Keratinocyte (primary cell): Measurements from ENCODE around the gene GREB1. TPM values are rescaled to one million over a fixed set of nuclear protein-coding genes. Genes with fewer than 3 reads are reported as not detected.

Source experiments
- DNase-seq: peaks from one replicate; pipeline ENCODE4 v3.0.0-alpha.2; 2011; ENCODE audit warnings: low read depth, missing footprints, low spot score
- FAIRE-seq: peaks from 2 replicates; lab custom pipeline; 2011; peaks lifted over from hg19 to GRCh38; lab: Jason Lieb, UNC
- H2AFZ ChIP-seq: 2 replicates; pipeline ENCODE4 v1.6.0; 2012; ENCODE audit warnings: low read length, control low read depth, inconsistent platforms; ENCODE audit not compliant: control insufficient read depth
- H3K27ac ChIP-seq: 2 replicates; pipeline ENCODE4 v1.5.1; 2011; ENCODE audit warnings: low read length; ENCODE audit not compliant: control insufficient read depth, insufficient read depth
- H3K27me3 ChIP-seq: 3 replicates; pipeline ENCODE4 v1.6.0; 2011; ENCODE audit warnings: low read length; ENCODE audit not compliant: control insufficient read depth, insufficient read depth; ENCODE audit errors: extremely low read depth
- H3K36me3 ChIP-seq, 2 experiments: 2 replicates in 1 of 2; 3 replicates in 1 of 2; pipeline ENCODE4 v1.5.1; 2011; ENCODE audit warnings: low read length in 2 of 2, mild to moderate bottlenecking in 1 of 2; ENCODE audit not compliant: control insufficient read depth in 2 of 2, insufficient read depth in 2 of 2; ENCODE audit errors: extremely low read depth in 1 of 2
- H3K4me1 ChIP-seq: 3 replicates; pipeline ENCODE4 v1.5.1; 2011; ENCODE audit warnings: low read length; ENCODE audit not compliant: control insufficient read depth, insufficient read depth; ENCODE audit errors: extremely low read depth
- H3K4me2 ChIP-seq: 3 replicates; pipeline ENCODE4 v1.6.0; 2011; ENCODE audit warnings: low read depth, low read length; ENCODE audit not compliant: control insufficient read depth, insufficient read depth; ENCODE audit errors: extremely low read depth
- H3K4me3 ChIP-seq, 3 experiments: fragments of 200-600 bp in 1 of 3; sonication (generic) in 1 of 3; 2 replicates in 2 of 3; 3 replicates in 1 of 3; pipeline ENCODE4 v1.5.1; 2011 to 2016; ENCODE audit warnings: low read length in 3 of 3, mild to moderate bottlenecking in 3 of 3, control low read depth in 2 of 3, inconsistent platforms in 1 of 3, low read depth in 1 of 3, mixed read lengths in 1 of 3, mixed run types in 1 of 3, moderate library complexity in 1 of 3; ENCODE audit not compliant: control insufficient read depth in 2 of 3, insufficient read depth in 2 of 3; ENCODE audit errors: extremely low read depth in 1 of 3
- H3K79me2 ChIP-seq: 2 replicates; pipeline ENCODE4 v1.6.0; 2012; ENCODE audit warnings: low read length; ENCODE audit not compliant: control insufficient read depth, insufficient read depth
- H3K9ac ChIP-seq: 3 replicates; pipeline ENCODE4 v1.6.0; 2011; ENCODE audit warnings: low read length; ENCODE audit not compliant: control insufficient read depth, insufficient read depth; ENCODE audit errors: extremely low read depth
- H3K9me1 ChIP-seq: 3 replicates; pipeline ENCODE4 v1.6.0; 2011; ENCODE audit warnings: low read length; ENCODE audit not compliant: control insufficient read depth, insufficient read depth; ENCODE audit errors: extremely low read depth
- H3K9me3 ChIP-seq: 2 replicates; pipeline ENCODE4 v1.5.1; 2012; ENCODE audit warnings: low read depth, low read length; ENCODE audit not compliant: control insufficient read depth
- H4K20me1 ChIP-seq: 3 replicates; pipeline ENCODE4 v1.6.0; 2011; ENCODE audit warnings: low read length; ENCODE audit not compliant: control insufficient read depth, insufficient read depth; ENCODE audit errors: extremely low read depth
- EZH2 ChIP-seq: IDR thresholded peaks from one replicate; pipeline ENCODE4 v1.6.1; 2012; ENCODE audit warnings: inconsistent platforms, mild to moderate bottlenecking, low read length, moderate library complexity
- dilution Hi-C: fragments of 300-500 bp; cut with MboI; formaldehyde crosslinking; loops from one replicate; pipeline ENCODE4 v1.7.0; 2020; ENCODE audit warnings: low sequenced_read_pairs; ENCODE audit not compliant: extremely low pct_ligation_motif_present
- polyA plus RNA-seq, 5 experiments: library from polyadenylated mRNA; depleted of rRNA in 3 of 5; stranded (reverse) in 3 of 5; stranded (forward) in 1 of 5; unstranded in 1 of 5; fragments of >200 nt; gene quantifications; 1 replicate in 1 of 5; 2 replicates in 3 of 5; 3 replicates in 1 of 5; pipeline versions ENCODE4 v1.2.1 to v1.2.3, GENCODE V29; 2011 to 2012; ENCODE audit warnings: missing spikeins in 2 of 5, low read depth in 1 of 5, low replicate concordance in 1 of 5
- TF ChIP-seq, protein P1 (sequence below), 3 experiments: IDR thresholded peaks in 1 of 3; conservative IDR thresholded peaks in 1 of 3; optimal IDR thresholded peaks in 1 of 3; 2 replicates in 2 of 3; 3 replicates in 1 of 3; pipeline versions ENCODE3 to v1.5.1; 2011; ENCODE audit warnings: low read length in 3 of 3, mild to moderate bottlenecking in 3 of 3, moderate library complexity in 2 of 3, control low read depth in 1 of 3, inconsistent platforms in 1 of 3; ENCODE audit not compliant: insufficient read depth in 2 of 3; ENCODE audit errors: extremely low read depth in 1 of 3

GREB1 gene
- polyA plus RNA-seq, 1 donor (not counting 4 experiments of a cell fraction or from before 2014, with no cell fraction given) = 0.13 TPM

DNA sequence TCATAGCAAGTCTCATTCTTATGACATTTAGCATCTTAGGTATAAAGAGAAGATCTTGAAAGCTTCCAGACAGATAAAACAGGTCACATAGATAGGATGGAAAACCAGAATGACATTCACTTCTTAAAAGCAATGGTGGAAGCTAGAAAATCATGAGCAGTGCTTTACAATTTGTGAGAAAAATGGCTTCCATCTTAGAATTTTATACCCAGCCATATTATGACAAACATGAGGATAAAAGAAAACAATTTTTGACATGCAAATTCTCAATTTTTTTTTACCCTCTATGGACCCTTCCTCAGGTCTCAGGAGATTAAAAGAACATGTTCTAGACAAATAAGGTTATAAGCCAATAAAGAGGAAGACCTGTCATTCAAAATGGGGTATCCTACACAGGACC, 129.0 kb downstream of the GREB1 start:
- Histone ChIP-seq H3K4me1 (peaks cover 10% of the 10 kb centered on the region), H3K9ac (no peak overlapping the region), H3K4me3 (no peak overlapping the region), H3K4me2 (no peak overlapping the region), H3K79me2 (no peaks in the 10 kb centered on the region), H4K20me1 (peaks cover 2% of the 10 kb centered on the region), H3K9me1 (no peaks in the 10 kb centered on the region), H2AFZ (no peak overlapping the region), H3K9me3 (no peaks in the 10 kb centered on the region), H3K27me3 (peaks cover 12% of the 10 kb centered on the region), H3K36me3 (no peaks in the 10 kb centered on the region), H3K27ac (no peak overlapping the region)
- DNase-seq (no peak), FAIRE-seq (no peak)
- dilution Hi-C loops = no loop called here
- TF ChIP-seq, protein P1, sequence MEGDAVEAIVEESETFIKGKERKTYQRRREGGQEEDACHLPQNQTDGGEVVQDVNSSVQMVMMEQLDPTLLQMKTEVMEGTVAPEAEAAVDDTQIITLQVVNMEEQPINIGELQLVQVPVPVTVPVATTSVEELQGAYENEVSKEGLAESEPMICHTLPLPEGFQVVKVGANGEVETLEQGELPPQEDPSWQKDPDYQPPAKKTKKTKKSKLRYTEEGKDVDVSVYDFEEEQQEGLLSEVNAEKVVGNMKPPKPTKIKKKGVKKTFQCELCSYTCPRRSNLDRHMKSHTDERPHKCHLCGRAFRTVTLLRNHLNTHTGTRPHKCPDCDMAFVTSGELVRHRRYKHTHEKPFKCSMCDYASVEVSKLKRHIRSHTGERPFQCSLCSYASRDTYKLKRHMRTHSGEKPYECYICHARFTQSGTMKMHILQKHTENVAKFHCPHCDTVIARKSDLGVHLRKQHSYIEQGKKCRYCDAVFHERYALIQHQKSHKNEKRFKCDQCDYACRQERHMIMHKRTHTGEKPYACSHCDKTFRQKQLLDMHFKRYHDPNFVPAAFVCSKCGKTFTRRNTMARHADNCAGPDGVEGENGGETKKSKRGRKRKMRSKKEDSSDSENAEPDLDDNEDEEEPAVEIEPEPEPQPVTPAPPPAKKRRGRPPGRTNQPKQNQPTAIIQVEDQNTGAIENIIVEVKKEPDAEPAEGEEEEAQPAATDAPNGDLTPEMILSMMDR (optimal IDR thresholded peaks at IDR 0.05 in 1 of 3, IDR thresholded peaks at IDR 0.05 in 1 of 3, conservative IDR thresholded peaks at IDR 0.05 in 1 of 3; ENCODE audit: extremely low read depth in 1 of 3, insufficient read depth in 2 of 3, low read length in 3 of 3) = no peak
- no peak for TF ChIP-seq EZH2

DNA sequence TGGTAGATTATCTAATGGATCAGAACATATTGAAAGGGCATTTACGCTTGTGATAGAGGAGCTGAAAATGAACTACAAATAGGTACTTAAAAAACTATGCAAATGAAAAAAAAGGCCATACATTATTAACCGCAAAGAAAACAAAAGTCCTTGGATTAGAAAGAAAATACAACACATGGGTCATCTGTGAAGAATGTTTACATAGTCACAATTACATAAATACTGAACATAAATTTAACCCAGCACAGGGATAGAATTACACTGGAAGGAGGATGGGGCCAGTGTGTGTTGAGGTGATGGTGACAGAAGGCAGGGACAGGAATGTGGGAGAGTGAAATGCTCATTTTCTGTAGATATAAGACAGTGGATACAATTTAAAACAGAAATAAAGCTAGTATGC, 129.6 kb downstream of the GREB1 start:
- H3K4me3 ChIP-seq = no peak overlapping the region
- H3K9me3 ChIP-seq = no peaks in the 10 kb centered on the region
- H3K27me3 ChIP-seq = peaks cover 16% of the 10 kb centered on the region
- FAIRE-seq = no peak
- H3K9me1 ChIP-seq = no peaks in the 10 kb centered on the region
- no peak overlapping the region for H3K9ac ChIP-seq
- H3K36me3 ChIP-seq = no peaks in the 10 kb centered on the region
- dilution Hi-C loops = no loop called here
- no peak for DNase-seq
- peaks cover 4% of the 10 kb centered on the region for H3K4me1 ChIP-seq
- H3K27ac ChIP-seq = no peak overlapping the region
- no peaks in the 10 kb centered on the region for H3K79me2 ChIP-seq
- H2AFZ ChIP-seq = no peak overlapping the region
- TF ChIP-seq, protein P1 (optimal IDR thresholded peaks at IDR 0.05 in 1 of 3, IDR thresholded peaks at IDR 0.05 in 1 of 3, conservative IDR thresholded peaks at IDR 0.05 in 1 of 3; ENCODE audit: extremely low read depth in 1 of 3, insufficient read depth in 2 of 3, low read length in 3 of 3) = no peak
- no peak for TF ChIP-seq EZH2
- no peak overlapping the region for H3K4me2 ChIP-seq
- peaks cover 2% of the 10 kb centered on the region for H4K20me1 ChIP-seq
